Central memory CD4-positive, alpha-beta T cell (primary cell): Measurements from ENCODE around the gene ASIC1.
"Not testable (repeated sequence)": the region's sequence is repeated elsewhere in the genome, so short reads cannot be mapped to it uniquely, and the experiment has no call there.

ENCODE experiments used
- DNase-seq: peaks from one replicate; pipeline ENCODE4 v3.0.0; 2022
- total RNA-seq, 3 experiments: gene quantifications; one replicate each; lab custom pipeline; 2026; lab: John Stamatoyannopoulos, UW

ASIC1 gene
- total RNA-seq: 1.1 to 1.5 (median 1.3) reads per million in 3 experiments

DNA sequence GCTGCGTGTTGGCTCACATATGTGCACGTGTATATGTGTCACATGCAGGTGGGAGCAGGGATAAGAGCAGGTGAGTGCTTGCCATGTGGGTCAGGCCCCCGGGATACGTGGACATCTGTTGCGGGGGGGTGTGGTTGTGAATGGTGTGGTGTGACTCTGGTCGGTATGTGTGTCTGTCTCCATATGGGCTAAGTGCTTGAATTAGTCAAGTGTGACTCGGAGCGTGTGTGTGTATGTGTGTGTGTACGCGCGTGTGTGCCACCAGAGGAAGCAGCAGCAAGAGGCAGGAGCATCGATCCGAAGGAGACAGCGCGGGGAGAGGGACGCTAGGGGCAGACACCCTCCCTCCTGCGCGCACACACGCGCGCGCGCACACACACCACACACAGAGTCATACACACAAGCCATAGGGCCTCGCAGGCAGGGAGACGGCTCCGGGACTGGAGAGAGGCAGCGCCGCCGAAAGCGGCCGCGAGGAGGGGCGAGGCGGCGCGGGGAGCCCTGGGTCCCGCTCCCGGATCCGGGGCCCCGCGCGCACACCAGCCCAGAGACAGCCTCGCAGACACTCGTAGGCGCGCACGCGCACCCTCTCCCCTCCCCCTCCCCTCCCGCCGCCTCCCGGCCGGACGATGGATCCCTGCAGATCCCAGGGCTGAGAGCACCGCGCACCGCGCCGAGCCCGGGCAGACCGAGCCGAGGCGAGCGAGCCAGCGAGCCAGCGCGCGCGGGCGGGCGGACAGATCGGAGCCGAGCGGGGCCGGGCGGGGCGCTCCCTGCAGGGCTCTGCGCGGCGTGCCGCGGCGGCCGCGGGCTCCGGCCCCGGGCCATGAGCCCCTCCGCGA, at the start of gene ASIC1:
ASIC1 (plus strand) TSS at position 597 of the 842 bp plus-strand sequence. CDS start 1,171 bp downstream, outside the sequence.
- peak; percentile 20 for DNase-seq

DNA sequence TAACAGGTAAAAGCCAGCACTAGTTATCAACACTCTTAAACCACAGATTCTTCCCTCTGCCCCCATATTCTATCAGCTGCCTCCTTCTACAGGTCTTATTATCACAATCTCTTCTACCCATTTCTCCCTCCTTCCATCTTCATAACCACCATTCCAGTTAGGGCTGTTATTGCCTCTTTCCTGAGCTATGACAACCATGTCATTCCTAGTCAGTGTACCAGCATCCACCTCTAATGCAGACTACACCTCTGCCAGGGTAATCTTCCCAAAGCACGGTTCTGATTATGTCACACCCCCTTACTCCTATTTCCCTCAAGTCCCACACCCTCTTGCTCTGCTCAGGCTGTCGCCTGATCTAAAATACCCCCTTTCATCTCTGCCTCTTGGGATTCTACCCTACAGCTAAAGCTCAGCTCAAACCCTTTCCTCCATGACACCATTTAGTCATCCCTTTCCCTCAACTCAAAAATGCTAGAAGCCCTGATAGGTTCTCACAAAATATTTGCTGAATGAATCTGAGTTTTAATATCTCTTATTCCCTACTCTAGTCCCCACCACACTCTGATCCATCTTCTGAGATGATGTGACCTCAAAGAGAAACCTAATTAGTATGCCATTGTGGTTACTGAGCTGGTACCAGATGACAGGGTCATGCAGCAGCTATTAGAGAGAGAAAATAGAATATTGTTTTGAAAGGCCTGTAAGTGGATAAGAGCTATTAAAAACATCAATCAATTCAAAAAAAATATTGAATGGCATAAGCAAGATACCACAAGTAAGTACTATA, 43.8 kb upstream of the ASIC1 start:
- DNase-seq: no peak

DNA sequence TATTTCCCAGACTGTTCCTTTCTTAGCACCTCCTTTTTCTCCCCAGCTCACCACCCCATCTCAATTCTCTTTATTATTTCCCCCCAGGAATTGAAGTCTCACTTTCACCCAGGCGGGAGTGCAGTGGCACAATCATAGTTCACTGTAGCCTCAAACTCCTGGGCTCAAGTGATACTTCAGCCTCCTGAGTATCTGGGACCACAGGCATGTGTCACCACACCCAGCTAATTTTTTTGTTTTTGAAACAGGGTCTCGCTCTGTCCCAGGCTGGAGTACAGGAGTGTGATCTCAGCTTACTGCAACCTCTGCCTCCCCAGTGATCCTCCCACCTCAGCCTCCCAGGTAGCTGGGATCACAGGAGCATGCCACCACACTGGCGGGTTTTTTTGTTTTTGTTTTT, 43.1 kb upstream of the ASIC1 start:
- DNase-seq: no peak

DNA sequence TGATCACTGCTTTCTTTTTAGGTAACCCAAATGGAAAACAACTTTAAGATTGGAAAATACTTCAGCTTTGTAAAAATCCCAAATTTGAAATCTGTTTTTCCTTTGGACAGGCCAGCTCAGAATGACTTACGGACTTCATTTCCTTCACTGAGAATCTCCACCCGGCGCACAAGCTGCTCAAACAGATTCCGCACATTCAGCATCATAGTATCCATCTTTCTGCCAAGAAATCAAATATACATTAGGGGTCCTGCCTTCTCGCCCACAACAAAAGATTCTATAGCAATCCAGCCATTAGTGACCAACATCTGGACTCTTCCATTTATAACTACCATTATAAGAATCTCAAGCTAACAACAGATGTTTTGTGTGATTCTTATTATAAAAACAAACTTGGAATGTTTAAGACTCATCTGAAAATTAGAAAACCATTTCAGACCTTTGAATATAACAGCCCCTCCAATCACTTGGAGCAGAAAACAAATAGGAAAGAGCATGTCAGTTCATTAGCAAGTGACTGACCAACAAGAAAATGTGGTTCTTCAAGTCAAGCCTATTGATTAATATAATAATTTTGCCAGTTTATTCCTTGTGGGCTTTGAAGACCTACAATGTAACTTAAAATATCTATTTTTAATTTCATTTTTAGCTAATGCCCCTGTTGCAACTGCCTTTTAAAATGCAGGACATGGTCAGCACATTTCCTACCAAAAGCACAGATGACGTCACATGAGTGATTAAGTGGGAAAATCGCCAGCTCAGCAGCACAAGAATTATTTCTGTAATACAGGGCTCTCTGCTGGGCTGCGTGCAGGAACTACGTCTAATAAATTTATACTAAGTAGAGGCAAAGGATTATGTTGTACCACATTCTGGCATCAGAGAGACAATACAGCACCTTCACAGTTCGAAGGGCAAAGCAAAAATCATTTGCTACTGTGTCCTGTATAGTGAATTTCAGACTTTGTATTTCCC, 40.6 kb upstream of the ASIC1 start:
- no peak for DNase-seq

DNA sequence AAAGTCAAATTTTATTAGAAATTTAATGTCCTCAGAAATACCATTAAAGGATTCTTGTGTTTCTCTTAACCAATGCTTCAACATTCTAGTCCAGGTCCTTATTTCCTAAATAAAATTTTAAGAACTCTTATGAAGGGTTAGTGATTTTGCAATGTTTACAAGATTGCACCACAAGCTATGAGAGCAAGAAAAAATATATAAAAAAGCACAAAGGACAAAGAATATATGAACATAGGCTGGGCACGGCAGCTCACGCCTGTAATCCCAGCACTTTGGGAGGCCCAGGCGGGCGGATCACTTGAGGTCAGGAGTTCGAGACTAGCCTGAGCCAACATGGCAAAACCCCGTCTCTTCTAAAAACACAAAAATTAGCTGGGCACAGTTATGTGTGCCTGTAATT, 39.8 kb upstream of the ASIC1 start:
- DNase-seq: no peak

DNA sequence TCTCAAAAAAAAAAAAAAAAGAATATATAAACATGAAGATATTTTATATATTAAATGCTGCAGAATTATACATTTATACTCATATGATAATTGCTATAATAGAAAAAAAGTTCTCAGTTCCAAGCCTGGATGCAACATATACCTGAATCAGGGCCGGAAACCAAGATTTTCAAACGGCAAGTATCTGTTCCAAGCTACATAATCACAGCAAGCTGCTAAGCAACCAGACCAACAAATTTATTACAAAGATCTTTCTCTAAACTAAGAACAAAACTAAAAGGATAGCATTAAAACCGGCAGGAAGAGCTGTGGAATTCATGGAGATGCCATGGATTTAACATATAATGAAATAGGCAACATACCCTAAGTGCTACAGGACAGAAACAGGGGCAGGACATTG, 39.2 kb upstream of the ASIC1 start:
- DNase-seq: no peak

DNA sequence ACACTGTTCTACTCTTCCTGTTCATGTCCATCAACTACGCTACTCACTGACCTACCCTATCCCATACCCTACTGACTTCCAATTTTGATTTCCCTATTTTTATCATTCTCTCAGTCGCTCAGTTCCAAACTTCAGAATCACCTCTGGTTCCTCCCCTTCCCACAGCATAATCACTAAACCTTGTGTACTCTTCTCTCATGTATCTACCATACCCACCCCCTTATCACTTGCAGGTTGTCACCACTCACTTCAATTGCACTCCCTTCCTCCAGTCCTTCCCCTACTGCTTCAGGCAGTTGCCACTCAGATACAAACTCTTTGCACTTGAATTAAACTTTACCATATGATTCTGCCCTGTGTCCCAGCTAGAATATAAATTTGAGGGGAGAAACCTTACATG, 38.4 kb upstream of the ASIC1 start:
- no peak for DNase-seq

DNA sequence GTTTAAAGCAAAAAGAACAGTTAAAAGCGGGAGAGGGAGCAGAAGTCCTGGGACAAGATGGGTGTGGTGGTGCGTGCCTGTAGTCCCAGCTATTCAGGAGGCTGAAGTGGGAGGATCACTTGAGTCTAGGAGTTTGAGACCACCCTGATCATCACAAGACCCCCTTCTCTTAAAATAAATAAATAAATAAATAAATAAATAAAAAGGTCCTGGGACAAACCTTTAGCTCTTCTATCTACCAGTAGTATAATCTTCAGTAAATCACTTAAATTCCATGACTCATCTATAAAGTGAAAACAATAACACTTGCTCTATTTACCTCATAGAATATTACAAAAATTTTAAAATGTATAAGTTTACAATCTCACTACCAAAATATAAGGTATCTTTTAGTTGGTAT, 37.9 kb upstream of the ASIC1 start:
- DNase-seq: no peak

DNA sequence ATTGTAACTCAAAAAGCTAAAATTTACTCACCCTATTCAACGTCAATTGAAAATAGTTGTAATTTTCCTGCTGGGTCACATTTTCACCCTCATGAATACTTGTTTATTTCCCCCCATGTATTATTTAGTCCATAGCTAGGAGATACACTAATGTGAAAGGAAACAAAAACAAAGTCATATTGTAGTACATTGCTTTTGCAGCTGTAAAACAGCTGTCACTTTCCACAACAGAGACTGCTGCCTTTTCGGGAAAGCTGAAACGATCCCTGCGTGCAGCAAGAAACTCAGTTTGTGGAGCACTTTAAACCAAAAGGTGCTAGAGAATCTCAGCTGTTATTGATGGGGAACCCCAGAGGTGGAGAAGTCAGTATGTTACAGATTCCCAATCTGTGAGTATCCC, 36.4 kb upstream of the ASIC1 start:
- no peak for DNase-seq

DNA sequence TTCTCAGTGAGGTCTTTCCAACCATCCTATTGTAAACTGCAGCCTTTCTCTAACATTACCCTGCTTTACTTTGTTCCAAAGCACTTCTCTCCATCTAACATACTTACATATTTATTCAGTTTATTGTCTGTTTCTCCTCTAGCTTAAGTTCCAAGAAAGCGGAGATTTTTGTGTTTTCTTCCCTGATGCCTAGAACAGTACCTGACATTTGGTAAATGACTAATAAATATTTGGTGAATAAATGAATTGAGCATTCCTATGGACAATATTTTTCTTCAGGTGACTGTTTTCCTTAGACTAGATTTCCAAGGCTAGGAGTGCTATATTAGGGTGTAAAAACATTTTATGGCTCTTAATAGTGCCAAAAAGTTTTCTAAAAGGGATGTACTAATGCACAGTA, 34.5 kb upstream of the ASIC1 start:
- DNase-seq: no peak

DNA sequence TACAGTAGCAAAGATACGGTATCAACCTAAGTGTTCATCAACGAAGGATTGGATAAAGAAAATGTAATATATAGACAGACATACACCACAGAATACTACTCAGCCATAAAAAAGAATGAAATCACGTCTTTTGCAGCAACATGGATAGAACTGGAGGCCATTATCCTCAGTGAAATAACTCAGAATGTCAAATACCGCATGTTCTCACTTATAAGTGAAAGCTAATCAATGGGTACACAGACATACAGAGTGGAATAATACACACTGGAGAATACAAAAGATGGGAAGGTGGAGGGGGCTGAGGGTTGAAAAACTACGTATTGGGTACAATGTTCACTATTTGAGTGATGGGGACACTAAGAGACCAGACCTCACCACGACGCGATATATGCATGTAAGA, 33.2 kb upstream of the ASIC1 start:
- DNase-seq: no peak

DNA sequence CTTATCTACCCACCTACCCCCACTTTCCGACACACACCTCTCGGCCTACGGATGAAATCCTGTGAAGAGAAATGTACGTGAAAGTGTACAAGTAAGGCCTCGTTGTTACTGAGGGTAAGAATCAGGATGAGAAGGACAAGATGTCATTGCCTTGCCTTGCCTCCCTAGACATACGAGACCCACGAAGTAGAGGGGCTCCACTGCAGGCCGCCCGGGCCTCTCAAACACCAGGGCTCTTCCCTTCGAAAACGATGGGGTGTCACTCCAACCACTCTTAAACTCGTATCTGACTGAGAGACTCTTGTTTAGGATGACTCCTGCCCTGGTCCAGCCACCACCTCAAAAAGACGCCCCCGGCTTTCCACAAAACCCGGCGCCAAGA, 32.6 kb upstream of the ASIC1 start:
- no peak for DNase-seq

DNA sequence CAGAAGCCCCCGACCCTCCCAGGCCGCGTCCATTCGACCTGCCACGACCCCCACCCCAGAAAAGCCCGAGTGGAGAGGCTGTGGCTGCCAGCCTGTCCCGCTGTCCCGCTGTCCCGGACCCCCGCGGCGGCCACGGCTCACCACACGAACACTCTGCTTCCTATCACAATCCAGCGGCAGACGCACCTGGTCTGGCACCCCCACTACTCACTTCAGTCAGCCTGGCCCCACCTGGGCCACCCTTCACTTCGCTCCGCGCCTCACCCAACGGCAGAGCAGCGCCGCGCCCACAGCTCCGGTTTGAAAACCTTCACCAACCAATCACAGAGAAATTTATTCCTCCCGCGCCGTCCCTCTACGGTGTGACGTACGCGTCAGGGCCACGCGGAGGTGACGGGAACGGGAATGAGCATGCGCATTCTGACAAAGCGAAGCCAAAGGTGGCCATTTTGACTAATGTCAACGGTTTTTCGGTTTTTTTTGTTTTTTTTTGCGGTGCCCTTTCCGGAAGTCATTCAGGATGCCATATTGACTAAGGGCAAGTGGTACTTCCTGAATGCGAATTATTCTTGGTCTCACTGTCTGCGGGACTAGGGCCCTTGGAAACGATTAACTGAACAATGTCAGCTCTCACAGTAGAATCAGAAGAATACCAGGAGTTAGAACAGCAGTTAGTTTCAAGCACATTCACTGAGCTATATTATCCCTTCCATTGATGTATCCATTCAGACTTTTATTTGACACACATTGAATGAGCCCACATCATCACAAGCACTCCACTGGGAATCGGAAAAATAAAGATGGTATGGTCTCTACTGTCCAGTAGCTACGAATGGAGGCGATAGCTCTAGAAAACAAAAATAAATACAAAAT, 32.0 kb upstream of the ASIC1 start, which contains the start of gene RACGAP1:
RACGAP1 (minus strand) TSS at position 308 of the 873 bp plus-strand sequence. CDS start 8,779 bp downstream, outside the sequence.
- DNase-seq: peak; percentile 98

DNA sequence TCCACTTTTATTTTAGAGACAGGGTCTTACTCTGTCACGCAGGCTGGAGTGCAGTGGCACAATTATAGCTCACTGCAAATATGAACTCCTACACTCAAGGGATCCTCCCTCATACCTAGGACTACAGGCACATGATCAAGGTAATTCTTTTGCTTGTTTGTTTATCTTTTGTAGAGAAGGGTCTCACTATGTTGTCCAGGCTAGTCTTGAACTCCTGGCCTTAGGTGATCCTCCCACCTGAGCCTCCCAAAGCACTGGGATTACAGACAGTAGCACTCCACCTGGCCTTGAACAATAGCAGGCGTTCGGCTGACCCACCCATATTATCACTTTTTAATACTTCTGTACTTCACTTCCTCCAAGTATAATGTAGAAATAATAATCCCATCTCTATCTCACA, 30.7 kb upstream of the ASIC1 start:
- no peak for DNase-seq

DNA sequence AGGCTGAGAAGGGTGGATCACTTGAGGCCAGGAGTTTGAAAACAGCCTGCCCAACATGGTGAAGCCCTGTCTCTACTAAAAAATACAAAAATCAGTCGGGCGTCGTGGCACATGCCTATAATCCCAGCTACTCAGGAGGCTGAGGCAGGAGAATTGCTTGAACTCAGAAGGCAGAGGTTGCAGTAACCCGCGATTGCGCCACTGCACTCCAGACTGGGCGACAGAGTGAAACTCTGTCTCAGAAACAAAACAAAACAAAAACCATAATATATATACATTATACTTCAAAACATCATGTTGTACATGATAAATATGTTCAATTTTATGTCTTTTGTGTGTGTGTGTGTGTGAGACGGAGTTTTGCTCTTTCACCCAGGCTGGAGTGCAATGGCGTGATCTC, 26.9 kb upstream of the ASIC1 start:
- DNase-seq: not testable (repeated sequence)

DNA sequence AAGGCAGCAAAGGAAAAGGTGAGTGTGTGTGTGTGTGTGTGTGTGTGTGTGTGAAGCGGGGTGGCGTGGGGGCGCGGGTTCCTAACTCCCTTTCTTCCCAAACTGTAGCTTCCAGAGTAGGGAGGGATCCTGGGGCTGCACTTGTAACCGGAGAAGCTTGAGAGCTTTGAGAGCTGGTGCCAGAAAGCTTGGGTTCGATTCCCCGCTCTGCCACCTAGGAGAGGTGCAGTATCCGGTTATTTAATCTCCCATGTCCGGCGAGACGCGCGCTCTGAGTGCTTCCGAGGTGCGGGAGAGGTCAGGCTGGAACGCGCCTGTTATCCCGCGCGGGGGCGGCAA, 24.9 kb upstream of the ASIC1 start:
- no peak for DNase-seq

DNA sequence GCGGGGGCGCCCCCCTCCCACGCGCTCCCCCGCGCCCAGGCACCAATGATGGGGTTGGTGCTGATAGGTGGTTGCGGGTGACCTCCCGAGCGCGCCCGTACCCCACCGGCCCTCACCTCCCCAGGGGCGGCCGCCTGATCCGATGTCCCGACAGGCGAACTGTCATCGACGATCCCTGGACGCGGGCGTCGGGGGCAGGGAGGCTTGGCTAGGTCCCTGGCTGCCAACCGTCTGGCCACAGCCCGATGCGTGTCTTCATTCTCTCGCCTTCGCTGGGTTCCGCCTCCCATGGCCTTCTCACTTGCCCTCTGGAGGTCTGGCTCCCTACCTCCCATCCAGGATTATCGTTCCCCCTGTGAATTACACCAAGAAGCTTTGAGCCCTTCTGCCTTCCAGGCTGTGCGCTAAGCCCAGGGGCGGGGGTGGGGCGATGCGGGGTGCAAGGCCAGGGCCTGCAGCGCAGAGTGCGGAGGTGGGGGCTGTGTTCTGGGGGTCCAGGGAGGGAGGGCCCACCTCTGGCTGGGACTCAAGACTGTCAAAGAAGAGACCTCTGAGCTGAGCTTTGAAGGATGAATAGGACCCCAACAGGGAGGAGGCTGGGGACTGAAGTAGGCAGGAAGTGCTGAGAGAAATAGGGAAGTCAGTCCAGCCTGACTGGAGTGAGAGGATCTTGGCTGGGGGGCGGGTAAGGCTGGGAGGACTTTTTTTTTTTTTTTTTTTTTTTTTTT, 24.4 kb upstream of the ASIC1 start:
- no peak for DNase-seq

DNA sequence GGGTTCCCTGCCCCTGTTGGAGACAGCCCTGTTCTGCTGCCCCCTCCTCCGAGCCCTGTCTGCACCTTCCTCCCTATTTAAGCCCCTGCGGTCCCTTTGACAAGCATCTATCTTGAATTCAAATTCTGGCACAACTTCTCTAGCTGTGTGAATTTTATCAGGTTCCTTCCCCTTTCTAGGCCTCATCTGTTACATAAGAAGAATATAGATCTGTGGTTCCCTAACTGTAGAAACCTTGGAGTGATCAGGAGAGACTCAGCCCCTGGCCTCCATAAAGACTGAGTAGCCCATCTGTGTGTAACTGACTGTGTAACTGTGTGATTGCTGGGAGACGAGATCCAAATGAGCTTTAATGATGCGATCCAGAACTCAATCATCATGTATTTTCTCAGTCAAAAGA, 19.1 kb upstream of the ASIC1 start:
- DNase-seq: no peak

DNA sequence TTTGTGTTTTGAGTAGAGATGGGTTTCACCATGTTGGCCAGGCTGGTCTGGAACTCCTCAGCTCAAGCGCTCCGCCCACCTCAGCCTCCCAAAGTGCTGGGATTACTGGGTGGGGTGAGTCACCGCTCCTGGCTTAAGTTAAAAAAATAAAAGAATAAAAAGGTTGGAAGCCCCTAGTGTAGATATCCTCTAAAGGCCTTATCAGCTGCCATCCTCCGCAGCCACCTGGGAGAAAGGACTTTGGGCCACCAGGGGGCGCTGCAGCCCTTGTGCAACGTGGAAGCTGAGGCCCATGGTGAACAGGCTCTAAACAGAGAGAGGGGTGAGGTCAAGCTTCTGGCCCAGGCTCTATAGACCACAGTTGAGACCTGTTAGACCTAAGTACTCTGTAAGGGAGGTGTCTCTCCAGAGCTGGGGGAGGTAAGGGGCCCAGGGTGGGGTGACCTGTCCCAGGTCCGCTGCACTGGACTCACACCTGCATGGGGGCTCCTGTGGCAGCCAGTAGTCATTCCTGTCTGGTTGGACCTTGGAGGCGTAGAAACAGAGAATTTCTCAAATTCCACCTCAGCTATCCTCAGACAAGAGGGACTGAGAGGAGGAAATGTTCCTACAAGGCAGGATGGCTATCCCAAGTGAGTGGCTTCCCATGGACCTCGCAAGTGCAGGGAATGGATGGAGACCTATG, 18.1 kb upstream of the ASIC1 start:
- DNase-seq: peak; percentile 59

DNA sequence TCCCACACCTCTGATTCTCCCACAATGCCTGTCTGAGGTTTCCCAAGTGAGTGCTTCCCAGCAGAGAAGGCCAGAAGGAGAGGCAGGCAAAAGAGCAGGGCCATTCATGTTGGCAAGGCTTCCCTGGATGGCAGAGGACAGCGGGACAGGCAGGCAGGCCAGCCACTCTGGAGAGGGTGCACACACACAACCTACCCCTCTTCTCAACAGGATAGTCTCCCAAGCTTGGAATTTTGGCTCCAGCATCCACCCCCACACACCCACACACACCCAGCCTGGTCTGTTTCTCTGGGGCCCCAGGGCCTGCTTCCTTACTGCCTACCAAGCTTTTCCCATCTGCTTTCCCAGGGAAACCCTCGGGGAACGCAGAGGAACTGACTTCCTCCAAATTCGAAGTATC, 16.7 kb upstream of the ASIC1 start:
- DNase-seq: no peak
